ENCODE data around the gene CAMSAP2.

The CAMSAP2 gene

GRCh38 chr1:200867018-200867811 is 128.5 kb downstream of the CAMSAP2 start:
- no peak for TF ChIP-seq CTCF (conservative IDR thresholded peaks at IDR 0.05)
- no peak for TF ChIP-seq ZFX (IDR thresholded peaks at IDR 0.05)
- no peak overlapping the region for H3K27ac ChIP-seq

- H3K27ac ChIP-seq: no peak overlapping the region
- TF ChIP-seq CTCF (conservative IDR thresholded peaks at IDR 0.05): no peak
- TF ChIP-seq ZFX (IDR thresholded peaks at IDR 0.05): no peak
These were observed 130.7 kb downstream of the CAMSAP2 start for GRCh38 chr1:200869376-200869752.

- TF ChIP-seq CTCF (conservative IDR thresholded peaks at IDR 0.05) (no peak), ZFX (IDR thresholded peaks at IDR 0.05) (no peak)
- H3K27ac ChIP-seq: no peak overlapping the region
These were observed 131.2 kb downstream of the CAMSAP2 start for GRCh38 chr1:200869753-200870391.

- TF ChIP-seq CTCF (conservative IDR thresholded peaks at IDR 0.05) (no peak), ZFX (IDR thresholded peaks at IDR 0.05) (no peak)
These were observed 133.9 kb downstream of the CAMSAP2 start, which contains the start of gene GPR25 for GRCh38 chr1:200872446-200873115. Gene GPR25, plus strand, starts transcription at chr1:200872981. Its CDS starts 57 bp downstream, at chr1:200873038.

GRCh38 chr1:200873116-200873670 is 134.5 kb downstream of the CAMSAP2 start:
- no peak overlapping the region for H3K27ac ChIP-seq
- no peak for TF ChIP-seq ZFX (IDR thresholded peaks at IDR 0.05)
- TF ChIP-seq CTCF (conservative IDR thresholded peaks at IDR 0.05): no peak

More at GRCh38 chr1:200872446-200873115, 133.9 kb downstream of the CAMSAP2 start, which contains the start of gene GPR25:
- H3K27ac ChIP-seq: no peak within 1 kb of the TSS

- TF ChIP-seq CTCF (conservative IDR thresholded peaks at IDR 0.05): no peak
- H3K27ac ChIP-seq: no peak overlapping the region
These were observed 135.1 kb downstream of the CAMSAP2 start for GRCh38 chr1:200873671-200874397.
